ENCODE measurements around the gene CDK2AP2.
A peak's percentile ranks its signal among the peaks of the same experiment; 100 is the strongest.
"Not testable (repeated sequence)": the region's sequence is repeated elsewhere in the genome, so short reads cannot be mapped to it uniquely, and the experiment has no call there.

CDK2AP2 gene

DNA sequence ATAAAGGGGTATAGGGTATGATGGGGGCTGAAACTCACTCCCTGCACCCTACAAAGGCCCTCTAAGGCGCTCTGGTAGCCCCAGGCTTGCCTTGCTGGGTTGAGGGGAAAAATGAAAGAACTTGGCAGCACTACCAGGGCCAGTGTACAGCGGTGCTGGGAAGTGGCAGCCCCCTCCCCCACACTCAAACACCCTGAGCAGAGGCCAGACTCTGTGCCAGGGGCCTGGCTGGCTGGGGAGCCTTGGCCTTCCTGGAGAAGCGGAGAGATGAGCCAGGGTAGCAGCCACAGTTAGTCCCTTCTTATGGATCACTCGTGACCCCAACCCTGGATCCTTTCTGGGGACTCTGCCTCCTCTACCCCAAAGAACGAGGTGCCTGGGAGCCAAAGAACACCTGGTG is 41.6 kb downstream of the CDK2AP2 start:
- no peak for DNase-seq (ENCODE audit: low read depth)

DNA sequence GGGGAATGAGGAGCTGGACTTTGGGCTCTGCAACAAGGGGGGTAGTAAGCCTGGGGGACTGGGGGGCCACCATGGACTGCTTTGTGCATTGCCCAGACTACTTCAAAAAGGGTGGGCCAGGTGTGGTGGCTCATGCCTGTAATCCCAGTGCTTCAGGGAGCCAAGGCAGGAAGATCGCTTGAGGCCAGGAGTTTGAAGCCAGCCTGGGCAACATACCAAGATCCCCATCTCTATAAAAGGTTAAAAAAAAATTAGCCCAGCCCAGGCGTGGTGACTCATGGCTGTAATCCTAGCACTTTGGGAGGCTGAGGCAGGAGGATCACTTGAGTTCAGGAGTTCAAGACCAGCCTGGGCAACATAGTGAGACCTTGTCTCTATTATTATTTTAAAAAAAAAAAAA is 42.4 kb downstream of the CDK2AP2 start:
- not testable (repeated sequence) for DNase-seq (ENCODE audit: low read depth)

DNA sequence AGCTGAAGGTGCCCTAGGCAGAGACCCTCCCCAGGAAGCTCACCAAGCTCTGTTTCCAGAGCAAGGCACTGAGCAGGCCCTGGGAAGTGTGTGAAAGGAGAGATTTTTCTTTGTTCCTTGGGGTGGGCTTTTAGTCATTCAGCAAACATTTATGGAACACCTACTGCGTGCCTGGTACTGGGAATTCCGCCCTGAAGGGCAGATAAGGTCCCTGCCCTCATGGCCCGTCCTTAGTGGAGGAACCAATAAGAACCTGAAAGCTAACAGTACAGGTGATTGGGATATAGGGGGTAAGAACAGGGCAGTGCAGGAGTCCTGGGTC is 42.8 kb downstream of the CDK2AP2 start:
- DNase-seq (ENCODE audit: low read depth) = no peak

DNA sequence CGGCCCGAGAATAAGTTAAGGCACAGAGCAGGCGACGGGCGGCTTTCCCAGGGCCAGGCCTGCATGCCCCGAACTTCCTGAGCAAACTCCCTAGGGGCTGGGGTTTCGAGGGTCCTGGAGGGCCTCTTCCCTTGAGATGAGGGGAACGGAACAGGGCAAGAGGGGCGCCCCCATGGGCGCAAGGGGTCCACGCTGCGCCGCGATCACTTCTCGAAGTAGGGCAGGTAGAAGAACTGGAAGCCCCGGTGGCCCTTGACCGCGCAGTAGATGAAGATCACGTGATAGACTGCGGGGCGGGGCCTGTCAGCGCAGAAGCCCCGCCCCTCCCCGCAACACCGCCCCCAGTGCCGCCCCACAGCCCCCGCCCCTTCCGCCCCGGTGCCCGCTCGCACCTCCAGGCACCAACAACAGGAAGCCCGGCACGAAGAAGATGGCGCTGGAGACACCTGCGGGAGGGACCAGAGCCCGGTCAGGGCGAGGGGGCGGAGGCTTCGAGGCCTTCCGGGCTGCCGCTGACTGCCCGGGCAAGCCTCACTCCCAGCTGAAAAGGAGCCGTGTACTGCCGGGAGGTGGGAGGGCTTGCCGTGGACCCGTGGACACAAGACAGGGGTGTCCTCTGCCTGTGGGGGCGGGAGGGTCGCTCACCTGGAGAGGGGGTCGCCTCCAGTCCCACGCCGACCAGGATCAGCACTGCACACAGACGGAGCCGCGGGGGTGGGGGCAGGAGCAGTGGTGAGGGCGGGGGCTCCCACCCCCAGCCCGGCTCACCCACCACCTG is 43.4 kb downstream of the CDK2AP2 start:
- DNase-seq (ENCODE audit: low read depth) = peak; percentile 83

DNA sequence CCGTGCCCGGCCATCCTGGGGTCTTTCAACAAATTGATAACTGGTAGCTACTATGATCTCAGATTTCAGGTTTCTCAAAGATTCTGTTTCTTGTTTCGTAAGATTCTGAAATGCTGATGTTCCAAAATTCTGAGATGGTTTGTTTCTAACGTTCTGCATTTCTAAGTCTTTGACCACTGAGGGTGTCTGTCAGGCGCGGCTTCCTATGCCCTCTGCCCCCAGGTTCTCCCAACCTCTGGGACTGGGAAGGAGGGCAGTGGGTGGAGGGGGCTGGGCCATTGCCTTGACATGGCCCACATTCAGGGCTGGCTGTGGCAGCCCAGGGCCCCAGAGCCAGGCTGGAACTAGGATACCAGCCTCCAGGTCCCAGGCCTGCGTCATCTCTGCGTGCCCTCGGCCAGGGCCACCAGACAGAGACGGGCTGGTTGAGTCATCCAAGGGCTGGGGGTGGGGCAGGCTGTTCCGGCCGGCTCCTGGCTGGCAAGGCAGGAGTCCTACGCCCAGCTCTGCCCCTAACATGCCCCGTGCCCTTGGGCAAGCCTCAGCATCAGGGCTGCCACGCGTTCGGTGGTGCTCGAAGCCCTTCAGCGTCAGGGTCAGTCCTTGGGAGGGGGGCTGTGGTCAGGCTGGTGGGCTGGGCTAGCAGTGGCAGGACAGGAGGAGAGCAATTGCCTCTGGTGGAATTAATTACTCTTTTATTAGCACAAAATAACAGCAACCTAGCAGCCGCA is 44.1 kb downstream of the CDK2AP2 start:
- no peak for DNase-seq (ENCODE audit: low read depth)

DNA sequence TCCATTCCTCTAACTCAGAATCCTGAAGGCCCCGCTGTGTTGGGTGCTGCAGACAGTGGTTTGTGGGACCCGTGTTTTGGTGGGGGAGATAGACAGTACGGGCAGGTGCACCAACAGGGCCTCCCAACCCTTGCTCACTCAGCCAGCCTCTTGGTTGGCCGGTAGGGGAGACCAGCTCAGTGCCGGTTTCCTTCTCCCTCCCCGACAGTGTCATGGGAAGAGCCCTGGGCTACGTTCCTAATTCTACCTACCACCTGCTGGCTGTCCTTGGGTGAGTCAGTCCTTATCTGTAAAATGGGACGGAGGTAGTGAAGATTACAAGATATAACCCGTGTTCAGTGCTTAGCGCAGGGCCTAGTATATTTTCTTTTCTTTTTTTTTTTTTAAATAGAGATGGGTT is 44.8 kb downstream of the CDK2AP2 start:
- no peak for DNase-seq (ENCODE audit: low read depth)

DNA sequence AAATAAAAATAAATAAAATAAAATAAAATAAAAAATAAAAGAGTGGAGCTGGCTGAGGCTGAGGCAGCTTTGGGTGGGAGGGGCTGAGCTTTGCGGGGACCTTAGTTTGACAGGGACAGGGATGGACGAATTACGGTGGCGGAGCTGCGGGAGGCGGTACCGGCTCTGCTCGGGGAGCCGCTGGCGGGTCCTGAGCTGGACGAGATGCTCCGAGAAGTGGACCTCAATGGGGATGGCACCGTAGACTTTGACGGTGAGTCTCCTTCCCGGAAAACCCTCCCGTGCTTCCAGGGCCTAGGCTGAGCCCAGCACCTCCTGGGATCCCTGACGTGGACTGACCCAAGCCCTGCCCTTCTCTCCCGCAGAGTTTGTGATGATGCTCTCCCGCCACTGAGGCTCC is 49.7 kb downstream of the CDK2AP2 start:
- no peak for DNase-seq (ENCODE audit: low read depth)

DNA sequence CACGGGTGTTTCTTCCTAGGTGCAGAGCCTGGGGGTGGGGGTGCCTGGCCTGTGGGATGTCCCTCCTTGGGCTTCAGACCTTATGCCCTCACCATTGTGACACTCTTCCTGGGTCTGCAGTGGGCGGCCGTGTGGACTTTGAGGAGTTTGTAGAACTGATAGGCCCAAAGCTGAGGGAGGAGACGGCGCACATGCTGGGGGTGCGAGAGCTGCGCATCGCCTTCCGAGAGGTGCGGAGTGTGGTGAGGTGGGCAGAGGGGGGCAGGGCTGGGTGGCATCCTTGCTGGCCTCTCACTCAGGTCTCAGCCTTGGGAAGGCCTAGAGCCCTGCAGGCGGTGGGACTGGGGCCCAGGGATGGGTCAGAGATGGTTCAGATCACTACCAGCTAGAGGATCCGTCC is 50.5 kb downstream of the CDK2AP2 start:
- no peak for DNase-seq (ENCODE audit: low read depth)
